ENCODE data around the gene ETV2.
"Not testable (repeated sequence)": the region's sequence is repeated elsewhere in the genome, so short reads cannot be mapped to it uniquely, and the experiment has no call there.

The ETV2 gene

DNA sequence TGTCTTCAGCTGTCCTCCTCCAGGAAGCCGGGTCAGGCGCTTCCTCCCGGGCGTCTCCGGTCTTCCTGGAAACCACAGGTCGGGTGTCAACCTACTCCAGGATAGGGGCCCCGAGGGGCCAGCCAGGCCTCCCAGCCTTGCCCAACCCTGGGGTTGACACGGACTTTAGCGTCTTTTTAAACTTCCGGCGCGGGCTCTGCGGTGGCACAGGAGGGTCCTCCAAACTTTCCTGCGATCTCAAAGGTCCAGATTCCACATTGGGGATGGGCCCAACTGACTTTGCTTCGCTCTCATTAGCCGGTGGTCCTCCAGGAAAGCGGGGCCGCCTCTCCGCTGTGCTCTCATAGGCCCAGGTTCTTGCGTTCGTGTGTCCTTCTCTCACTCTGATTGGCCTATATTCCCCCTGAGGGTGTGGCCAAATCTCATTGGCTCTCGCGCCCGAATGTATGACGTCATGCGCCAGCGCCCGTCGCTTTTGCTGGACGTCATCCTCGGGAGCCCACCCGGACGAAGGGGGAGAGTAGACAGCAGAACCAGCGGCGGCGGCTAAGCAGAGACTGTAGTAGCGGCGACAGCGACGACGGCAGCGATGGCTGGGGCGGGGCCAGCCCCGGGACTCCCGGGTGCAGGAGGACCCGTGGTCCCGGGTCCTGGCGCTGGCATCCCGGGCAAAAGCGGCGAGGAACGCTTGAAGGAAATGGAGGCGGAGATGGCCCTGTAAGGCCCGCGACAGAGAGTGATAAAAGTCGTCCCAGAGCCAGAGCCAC lies 12.8 kb upstream of the ETV2 start, which contains the start of gene RBM42:
Gene RBM42 (plus strand): TSS at position 472 of the 767 bp plus-strand sequence. CDS start 118 bp downstream, at position 590.
- peak; percentile 97 for DNase-seq

DNA sequence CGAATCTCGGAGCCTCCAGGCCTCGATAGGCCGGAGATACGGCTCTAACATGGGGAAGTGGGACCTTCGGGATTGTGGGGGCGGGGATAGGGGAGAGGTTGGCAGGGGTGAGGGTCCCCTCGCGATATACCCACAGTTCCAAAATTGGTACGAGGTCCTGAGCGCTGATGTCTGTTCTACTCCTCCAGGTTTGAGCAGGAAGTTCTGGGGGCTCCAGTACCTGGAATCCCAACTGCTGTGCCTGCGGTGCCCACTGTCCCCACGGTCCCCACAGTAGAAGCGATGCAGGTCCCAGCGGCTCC lies 12.3 kb upstream of the ETV2 start:
- no peak for DNase-seq

DNA sequence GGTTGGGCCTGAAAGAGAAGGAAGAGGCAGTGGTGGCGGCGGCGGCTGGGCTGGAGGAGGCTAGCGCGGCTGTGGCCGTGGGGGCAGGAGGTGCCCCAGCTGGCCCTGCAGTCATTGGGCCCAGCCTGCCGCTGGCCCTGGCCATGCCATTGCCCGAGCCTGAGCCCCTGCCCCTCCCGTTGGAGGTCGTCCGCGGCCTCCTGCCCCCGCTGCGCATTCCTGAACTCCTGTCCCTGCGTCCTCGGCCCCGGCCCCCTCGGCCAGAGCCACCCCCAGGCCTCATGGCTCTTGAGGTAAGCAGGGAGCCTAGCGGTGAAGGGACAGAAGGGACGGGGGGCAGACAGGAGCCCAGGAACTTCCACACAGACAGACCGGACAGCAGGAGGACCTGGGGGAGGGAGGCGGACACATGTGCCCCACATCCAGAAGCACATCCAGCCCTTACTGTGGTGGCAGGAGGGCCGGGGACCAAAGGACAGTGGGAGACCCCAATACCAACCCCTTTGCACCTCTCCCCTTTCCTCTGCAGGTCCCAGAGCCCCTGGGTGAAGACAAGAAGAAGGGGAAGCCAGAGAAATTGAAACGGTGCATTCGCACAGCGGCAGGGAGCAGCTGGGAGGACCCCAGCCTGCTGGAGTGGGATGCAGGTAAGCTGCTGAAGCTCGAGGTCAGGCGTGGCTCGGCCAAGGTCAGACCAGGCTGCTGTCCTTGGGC lies 7.7 kb upstream of the ETV2 start:
- no peak for DNase-seq

DNA sequence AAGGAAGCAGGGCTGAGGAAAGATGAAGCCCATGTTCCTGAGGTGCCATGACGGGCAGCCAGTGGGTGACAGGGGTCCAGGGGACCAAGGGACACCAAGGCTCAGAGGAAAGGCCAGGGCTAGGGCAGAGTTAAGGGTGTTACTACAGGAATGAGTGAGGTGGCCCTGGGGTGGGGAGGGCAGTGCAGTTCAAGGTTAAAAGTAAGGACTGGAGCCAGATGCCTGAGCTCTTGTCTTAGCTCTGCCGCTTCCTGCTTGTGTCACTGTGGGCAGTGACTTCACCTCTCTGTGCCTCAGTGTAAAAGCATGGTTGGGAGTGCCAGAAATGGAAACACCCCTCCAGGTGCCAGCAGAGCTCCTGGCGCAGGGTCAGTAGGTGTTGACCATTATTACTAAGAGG lies 4.9 kb upstream of the ETV2 start:
- DNase-seq = no peak

DNA sequence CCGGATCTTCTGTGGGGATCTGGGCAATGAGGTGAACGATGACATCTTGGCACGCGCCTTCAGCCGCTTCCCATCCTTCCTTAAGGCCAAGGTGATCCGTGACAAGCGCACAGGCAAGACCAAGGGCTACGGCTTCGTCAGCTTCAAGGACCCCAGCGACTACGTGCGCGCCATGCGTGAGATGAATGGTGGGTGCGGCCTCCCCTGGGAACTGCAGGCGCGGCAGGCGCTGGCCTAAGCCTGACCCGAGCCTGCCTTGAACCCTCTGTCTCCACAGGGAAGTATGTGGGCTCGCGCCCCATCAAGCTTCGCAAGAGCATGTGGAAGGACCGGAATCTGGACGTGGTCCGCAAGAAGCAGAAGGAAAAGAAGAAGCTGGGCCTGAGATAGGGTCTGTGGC lies 4.4 kb upstream of the ETV2 start:
- DNase-seq = no peak

DNA sequence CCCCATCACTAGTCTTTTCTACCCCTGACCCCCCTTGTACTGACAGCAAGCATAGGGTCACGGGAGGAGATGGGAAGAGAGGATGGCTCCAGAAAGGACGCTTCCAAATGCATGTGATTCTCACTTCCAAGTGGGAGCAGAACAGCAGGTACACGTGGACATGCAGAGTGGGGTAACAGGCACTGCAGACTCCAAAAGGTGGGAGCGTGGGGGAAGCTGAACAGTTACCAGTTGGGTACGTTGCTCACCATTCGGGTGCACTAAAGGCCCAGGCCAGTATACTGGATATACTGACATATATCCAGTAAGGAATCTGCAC lies 2.3 kb upstream of the ETV2 start:
- DNase-seq = no peak

DNA sequence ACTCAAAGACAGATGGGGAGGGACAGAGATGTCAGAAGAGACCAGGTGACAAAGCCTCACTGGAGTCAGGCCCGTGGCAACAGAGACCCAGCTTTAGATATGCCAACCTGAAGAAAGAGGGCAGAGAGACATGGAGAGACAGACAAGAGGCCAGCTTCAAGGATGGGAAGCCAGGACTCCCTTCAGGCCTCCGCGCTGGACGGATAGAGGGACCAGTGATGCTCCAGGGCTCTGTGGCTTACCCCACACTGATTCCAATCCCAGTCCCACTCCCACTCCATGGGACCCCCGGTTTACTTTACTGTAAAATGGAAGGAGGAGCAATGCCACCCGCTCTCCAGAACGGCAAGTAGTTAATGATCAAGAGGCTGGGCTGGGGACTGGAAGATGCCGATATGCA lies 1.7 kb upstream of the ETV2 start:
- no peak for DNase-seq

DNA sequence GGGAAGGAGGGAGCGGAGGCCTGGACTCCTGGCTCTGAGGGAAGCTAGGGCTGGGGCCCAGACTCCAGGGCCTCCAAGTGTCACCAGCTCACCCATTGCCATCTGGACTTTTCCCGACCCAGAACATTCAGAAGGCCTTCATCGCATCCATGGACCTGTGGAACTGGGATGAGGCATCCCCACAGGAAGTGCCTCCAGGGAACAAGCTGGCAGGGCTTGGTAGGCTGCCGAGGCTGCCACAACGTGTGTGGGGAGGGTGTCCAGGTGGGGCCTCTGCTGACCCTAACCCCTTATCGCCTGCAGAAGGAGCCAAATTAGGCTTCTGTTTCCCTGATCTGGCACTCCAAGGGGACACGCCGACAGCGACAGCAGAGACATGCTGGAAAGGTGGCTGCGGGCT lies 767 bp downstream of the ETV2 start:
- DNase-seq = no peak

DNA sequence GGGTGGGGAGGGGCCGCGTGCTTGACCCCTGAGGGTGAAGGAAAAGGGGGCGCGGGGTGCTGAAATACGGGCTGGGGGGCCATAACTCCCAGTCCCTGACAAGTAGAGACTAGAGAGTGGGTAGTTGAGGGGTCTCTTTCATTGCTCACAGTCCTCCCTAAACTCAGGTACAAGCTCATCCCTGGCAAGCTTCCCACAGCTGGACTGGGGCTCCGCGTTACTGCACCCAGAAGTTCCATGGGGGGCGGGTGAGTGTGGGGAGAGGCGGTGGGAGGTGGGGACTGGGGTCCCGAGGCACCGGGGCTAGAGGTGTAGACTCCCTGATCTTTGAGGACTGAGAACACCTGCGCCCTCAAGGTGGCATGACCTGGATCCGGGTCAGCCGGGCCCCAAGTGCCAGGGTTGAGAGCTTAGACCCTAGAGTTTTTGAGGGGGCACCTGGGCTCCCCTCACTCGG lies 1.3 kb downstream of the ETV2 start:
- no peak for DNase-seq

DNA sequence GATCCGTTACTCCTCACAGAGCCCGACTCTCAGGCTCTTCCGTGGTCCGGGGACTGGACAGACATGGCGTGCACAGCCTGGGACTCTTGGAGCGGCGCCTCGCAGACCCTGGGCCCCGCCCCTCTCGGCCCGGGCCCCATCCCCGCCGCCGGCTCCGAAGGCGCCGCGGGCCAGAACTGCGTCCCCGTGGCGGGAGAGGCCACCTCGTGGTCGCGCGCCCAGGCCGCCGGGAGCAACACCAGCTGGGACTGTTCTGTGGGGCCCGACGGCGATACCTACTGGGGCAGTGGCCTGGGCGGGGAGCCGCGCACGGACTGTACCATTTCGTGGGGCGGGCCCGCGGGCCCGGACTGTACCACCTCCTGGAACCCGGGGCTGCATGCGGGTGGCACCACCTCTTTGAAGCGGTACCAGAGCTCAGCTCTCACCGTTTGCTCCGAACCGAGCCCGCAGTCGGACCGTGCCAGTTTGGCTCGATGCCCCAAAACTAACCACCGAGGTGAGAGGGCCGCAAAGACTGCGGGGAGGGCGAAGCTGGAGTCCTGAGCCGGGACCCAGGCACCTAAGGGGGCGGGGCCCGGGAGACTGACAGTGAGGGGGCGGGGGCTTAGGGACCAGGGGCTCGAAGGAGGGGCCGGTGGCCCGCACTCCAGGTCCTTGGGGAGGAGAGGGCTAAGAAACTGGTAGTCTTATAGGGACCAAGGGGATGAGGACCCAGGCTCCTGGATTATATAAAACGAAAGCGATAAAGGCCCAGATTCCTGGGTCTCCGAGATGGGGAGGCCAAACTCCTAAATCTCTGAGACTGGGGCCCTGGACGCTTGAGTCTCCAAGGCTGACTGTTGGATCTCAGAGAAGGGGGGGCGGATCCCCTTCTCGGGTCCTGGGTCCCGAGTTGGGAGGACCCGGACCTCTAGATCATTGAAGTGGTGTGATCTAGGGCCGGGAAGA lies 2.0 kb downstream of the ETV2 start:
- DNase-seq = peak; percentile 48

DNA sequence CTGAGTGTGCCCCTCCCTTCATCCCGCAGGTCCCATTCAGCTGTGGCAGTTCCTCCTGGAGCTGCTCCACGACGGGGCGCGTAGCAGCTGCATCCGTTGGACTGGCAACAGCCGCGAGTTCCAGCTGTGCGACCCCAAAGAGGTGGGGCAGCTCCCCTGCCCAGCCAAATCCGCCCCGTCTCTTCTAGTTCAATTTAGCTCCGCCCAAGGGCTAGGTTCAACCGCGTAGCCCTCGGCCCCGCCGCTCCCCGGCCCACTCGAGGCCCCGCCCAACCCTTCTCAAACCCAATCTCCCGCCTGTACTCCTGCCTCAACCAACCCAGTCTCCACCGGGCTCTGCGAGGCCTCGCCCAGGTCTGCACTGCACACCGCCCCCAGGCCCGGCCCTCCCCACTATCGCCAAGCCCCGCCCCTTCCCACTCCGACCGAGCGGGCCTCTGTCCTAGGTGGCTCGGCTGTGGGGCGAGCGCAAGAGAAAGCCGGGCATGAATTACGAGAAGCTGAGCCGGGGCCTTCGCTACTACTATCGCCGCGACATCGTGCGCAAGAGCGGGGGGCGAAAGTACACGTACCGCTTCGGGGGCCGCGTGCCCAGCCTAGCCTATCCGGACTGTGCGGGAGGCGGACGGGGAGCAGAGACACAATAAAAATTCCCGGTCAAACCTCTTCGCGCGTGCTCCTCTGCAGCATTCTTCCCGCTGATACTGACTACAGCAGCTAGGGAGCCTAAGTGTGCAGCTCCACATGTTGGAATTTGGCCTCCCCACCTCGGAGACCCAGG lies 2.9 kb downstream of the ETV2 start:
- DNase-seq = peak; percentile 73

DNA sequence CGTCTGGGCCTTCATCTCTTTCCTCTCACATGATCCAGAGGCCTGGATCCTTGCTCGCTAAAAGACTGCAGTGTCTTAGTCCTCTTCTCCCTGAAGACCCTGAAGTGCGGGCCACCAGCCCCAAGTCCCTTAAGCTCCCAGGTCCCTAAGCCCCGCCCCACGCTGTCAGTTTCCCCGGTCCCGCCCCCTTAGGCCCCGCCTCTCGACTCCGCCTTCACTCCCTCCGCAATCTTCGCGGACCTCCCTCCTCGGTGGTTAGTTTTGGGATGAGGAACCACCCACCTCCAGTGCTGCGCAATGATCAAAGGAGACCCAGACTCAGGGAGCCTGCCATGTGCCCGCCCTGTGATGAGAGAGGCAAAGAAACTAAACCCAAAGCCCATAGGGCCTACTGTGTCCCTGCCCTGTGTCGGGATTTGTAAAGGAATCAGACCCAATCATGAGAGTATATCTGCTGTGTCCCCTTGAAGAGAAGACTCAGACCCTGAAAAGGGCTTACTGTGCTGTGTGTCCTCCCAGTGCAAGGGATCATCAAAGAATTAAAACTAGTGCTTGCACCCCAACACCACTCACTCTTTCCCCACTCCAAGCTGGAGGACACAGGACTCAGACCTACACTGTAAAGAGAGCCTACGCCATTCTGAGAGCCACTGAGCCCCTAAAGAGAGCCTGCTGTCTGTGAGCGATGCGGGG lies 3.6 kb downstream of the ETV2 start:
- DNase-seq = no peak

DNA sequence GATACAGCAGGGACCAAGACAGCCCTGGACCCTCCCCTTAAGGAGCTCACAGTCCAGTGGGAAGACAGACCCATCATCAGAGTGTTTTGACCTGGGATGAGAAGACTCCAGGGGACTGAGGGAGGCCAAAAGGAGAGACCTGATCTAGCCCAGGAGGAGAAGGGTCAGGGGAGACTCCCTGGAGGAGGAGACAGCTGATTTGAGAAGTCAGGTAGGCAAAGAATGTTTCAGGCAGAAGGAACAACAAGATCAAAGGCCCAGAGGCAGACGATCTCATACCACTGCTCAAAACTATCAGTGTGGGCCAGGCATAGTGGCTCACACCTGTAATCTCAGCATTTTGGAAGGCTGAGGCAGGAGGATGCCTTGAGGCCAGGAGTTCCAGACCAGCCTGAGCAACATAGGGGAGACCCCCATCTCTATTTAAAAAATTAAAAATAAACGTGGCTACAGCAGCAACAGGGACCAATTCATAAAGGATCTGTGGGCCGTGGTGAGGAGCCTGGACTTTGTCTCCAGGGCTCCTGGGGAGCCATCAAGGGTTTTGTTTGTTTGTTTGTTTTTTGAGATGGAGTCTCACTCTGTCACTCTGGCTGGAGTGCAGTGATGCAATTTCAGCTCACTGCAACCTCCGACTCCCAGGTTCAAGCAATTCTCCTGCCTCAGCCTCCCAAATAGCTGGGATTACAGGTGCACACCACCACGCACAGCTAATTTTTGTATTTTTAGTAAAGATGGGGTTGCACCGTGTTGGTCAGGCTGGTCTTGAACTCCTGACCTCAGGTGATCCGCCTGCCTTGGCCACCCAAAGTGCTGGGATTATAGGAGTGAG lies 4.4 kb downstream of the ETV2 start:
- DNase-seq = no peak

DNA sequence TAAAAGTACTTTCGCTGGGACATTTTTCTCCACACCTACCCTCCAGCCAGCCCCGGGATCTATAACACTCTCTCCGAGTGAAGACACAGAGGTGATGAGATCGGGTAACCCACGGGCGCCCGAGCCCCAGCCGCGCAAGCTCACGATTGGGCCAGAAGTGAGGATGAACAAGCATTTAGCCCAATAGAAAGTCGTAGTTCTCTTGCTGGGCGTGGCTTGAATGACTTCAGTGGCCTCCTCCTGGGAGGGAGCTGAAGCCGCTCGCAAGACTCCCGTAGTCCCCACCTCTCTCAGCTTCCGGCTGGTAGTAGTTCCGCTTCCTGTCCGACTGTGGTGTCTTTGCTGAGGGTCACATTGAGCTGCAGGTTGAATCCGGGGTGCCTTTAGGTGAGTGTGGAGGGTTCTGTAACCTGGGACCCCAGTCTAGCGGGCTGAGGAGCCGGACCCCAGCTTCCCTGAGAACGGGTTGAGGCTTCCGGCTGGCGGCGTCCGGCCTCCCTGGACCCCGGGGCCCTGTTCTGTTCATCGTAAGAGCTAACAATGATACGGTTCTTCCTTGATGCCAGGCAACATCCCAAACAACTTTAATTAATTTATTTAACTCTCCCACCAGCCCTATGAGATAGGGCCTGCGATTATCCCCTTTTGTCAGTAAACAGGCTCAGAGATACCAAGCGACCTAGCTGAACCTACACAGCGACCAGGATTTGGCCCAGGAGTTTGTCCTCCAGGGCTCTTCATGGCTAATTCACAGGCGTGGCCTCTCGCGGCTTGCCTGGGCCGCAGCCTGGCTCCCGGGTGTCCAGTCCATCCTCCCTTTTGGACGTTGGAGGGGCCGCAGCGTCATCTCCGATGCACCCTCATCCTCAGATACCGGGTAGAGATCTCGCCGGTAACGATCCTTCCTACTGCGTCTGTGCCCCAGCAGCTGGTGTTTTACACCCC lies 6.7 kb downstream of the ETV2 start, which contains the start of gene COX6B1:
Gene COX6B1 (plus strand): TSS at position 307 of the 945 bp plus-strand sequence. CDS start 2,921 bp downstream, outside the sequence.
- peak; percentile 96 for DNase-seq

DNA sequence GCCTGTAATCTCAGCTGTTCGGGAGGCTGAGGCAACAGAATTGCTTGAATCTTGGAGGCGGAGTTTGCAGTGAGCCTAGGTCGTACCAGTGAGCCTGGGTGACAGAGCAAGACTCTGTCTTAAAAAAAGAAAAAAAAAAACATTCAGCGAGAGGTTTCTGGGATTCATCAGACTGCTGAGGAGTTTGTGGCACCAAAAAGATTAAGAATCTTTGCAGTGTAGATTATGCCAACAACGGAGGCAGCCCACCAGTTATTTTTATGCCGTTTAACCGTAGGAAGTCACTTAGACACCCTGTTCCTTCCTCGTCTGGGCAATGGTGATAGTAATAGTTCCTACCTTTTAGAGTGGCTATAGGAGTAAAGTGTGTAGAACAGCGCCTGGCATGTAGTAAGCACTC lies 9.0 kb downstream of the ETV2 start:
- DNase-seq = no peak

DNA sequence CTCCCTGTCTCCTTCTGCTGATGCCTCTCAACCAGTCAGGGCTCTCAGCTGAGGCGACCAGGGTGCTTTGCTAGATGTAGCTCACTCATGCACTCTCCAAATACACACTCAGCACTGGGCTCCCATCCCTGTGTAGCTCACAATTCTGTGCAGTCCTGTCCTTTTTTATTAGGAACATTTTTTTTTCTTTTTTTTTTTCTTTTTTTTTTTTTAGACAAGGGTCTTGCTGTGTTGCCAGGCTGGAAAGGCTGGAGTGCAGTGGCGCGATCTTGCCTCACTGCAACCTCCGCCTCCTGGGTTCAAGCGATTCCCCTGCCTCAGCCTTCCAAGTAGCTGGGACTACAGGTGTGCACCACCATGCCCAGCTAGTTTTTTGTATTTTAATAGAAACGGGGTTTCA lies 13.3 kb downstream of the ETV2 start:
- not testable (repeated sequence) for DNase-seq

DNA sequence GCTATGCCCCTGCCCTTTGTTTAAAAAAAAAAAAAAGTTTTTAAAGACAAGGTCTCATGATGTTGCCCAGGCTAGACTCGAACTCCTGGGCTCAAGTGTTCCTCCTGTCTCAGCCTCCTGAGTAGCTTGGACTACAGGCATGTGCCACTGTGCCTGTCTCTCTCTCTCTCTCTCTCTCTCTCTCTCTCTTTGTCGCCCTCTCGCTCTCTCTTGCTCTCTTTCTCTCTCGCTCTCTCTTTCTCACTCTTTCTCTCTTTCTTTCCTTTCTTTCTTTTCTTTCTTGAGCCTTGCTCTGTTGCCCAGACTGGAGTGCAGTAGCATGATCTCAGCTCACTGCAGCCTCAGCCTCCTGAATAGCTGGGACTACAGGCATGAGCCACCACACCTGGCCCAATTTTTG lies 14.1 kb downstream of the ETV2 start:
- no peak for DNase-seq

DNA sequence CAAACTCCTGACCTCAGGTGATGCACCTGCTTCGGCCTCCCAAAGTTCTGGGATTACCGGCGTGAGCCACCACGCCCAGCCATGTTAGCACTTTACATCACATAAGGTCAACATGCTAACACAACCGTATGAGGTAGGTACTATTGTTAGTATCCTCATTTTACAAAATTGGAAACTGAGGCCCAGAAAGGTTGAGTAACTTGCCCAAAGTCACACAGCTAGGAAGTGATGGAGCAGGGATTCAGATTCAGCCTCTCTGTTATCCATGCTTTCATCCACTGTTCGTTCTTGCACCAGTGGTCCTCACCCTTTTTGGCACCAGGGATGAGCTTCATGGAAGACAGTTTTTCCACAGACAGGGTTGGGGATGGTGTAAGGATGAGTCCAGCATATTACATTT lies 15.2 kb downstream of the ETV2 start:
- no peak for DNase-seq

DNA sequence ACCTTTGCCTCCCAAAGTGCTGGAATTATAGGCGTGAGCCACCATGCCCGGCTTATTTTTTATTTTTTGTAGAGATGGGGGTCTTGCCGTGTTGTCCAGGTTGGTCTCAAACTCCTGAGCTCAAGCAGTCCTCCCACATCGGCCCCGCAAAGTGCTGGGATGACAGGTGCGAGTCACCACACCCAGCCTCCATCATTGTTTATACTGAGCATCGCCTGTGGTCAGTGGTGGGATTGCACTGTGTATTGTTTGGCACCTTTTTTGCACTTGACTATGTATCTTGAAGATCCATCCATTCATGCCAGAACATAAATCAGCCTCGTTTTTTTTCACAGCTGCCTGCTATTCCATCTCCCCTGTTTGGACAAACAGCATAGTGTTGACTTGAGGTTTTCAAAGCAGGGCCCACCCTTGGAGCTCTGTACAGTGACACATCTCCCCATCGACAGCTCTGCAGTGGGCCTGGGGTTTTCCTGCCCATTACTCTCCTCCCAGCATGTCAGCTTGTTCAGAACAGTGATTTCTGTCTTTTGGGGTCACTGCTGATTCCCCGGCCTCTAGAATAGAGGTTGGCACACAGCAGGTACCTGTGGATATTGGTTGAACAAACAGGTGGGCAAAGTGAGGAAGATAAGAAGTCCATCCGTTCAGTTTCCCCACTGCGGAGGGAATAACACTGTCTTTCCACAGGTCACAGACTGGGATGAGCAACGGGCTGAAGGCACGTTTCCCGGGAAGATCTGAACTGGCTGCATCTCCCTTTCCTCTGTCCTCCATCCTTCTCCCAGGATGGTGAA lies 16.6 kb downstream of the ETV2 start:
- DNase-seq = no peak
